Testis (tissue), 3 donors: ENCODE data around the gene PPIL1. TPM values are rescaled to one million over a fixed set of nuclear protein-coding genes. Genes with fewer than 3 reads are reported as not detected.

Experiments
- DNase-seq: peaks from one replicate; pipeline ENCODE4 v3.0.0-alpha.2; 2019
- H3K27ac ChIP-seq, 2 donors: fragments of 200-600 bp; sonication (generic); one replicate each; pipeline ENCODE4 v1.5.1; 2019
- H3K27me3 ChIP-seq: fragments of 200-600 bp; sonication (generic); one replicate; pipeline ENCODE4 v1.5.1; 2019
- H3K36me3 ChIP-seq: fragments of 200-600 bp; sonication (generic); one replicate; pipeline ENCODE4 v1.5.1; 2017; ENCODE audit warnings: low read depth; ENCODE audit errors: missing control alignments
- H3K4me1 ChIP-seq: fragments of 200-600 bp; sonication (generic); one replicate; pipeline ENCODE4 v1.5.1; 2019
- H3K4me3 ChIP-seq, 2 donors: fragments of 200-600 bp; sonication (generic); one replicate each; pipeline ENCODE4 v1.5.1; 2017 to 2019
- H3K9me3 ChIP-seq: fragments of 200-600 bp; sonication (generic); one replicate; pipeline ENCODE4 v1.5.1; 2017
- CTCF ChIP-seq, 3 experiments: fragments of 450-650 bp in 2 of 3; fragments of 200-600 bp in 1 of 3; sonication (generic) in 1 of 3; IDR thresholded peaks; one replicate each; pipeline ENCODE4 v1.5.1; 2016 to 2019; ENCODE audit warnings: antibody characterized with exemption in 3 of 3, mild to moderate bottlenecking in 2 of 3, moderate library complexity in 1 of 3
- POLR2A ChIP-seq: fragments of 450-650 bp; IDR thresholded peaks from one replicate; pipeline ENCODE4 v1.6.1; 2017; ENCODE audit warnings: antibody characterized with exemption, mild to moderate bottlenecking, moderate library complexity
- WGBS, 2 donors: methylation state at CpG; one replicate each; pipeline ENCODE4 v1.1.5; 2018; 5-methylcytosine and 5-hydroxymethylcytosine counted together
- intact Hi-C: fragments of 100-400 bp; cut with DNase I; formaldehyde crosslinking; loops from one replicate; pipeline ENCODE4 v1.15.1; 2023; ENCODE audit warnings: low total_unique reads
- polyA plus RNA-seq: library from polyadenylated mRNA; stranded (reverse); fragments of 350-450 nt; fragmentation: Illumina TruSeq; extraction: RNeasy Lipid Tissue Mini Kit (QIAGEN cat#74804); gene quantifications from one replicate; pipeline ENCODE4 v1.2.3, GENCODE V29; 2014; ENCODE audit warnings: low read depth, low replicate concordance; ENCODE audit not compliant: insufficient read depth
- total RNA-seq, 2 donors: library from RNA; depleted of rRNA; stranded (reverse); fragments of >200 nt; gene quantifications; one replicate each; pipeline ENCODE4 v1.2.3, GENCODE V29; 2016

The PPIL1 gene
- total and polyA plus RNA-seq, 3 donors from 2014 or later, result 35.0 to 41.2 (median 39.4) TPM

DNA sequence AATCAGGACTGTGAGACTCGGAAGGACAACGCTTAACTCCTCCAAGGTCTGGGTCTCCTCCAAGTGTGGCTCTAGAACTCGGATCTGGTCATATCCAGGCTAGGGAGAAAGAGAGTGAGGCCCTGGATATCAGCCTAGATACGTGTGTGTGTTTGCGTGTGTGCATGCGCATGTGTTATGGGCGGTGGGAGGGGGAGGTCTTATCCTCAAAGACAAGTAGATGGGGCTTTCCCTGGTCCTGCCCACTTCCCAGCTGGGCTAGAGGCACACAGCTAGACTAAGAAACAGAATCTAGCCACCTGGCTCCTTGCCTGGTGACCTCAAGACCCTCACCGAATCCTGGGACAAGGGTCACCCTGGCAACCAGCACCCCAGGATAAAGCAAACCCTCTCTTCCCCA is 48.6 kb downstream of the PPIL1 start:
- peaks cover 27% of the 10 kb centered on the region for H3K4me1 ChIP-seq
- intact Hi-C loops, result no loop called here
- no peak overlapping the region for H3K4me3 ChIP-seq
- TF ChIP-seq CTCF (IDR thresholded peaks at IDR 0.05) (no peak), POLR2A (no peak)
- no peak overlapping the region for H3K27ac ChIP-seq
- H3K27me3 ChIP-seq, result no peaks in the 10 kb centered on the region
- H3K9me3 ChIP-seq, result no peaks in the 10 kb centered on the region
- DNase-seq, result no peak
- WGBS, 2 donors, result 75 to 80% methylated on average over 8 of the region's 8 CpGs
- H3K36me3 ChIP-seq, result no peaks in the 10 kb centered on the region

- Histone ChIP-seq H3K27me3 (no peaks in the 10 kb centered on the region), H3K4me3 (no peak overlapping the region)
- no peak for DNase-seq
These were observed 49.2 kb downstream of the PPIL1 start for GRCh38 chr6:36825452-36825851.

GRCh38 chr6:36824253-36824652 is 50.4 kb downstream of the PPIL1 start:
- H3K4me1 ChIP-seq, result peaks cover 14% of the 10 kb centered on the region
- no peaks in the 10 kb centered on the region for H3K36me3 ChIP-seq
- H3K9me3 ChIP-seq, result no peaks in the 10 kb centered on the region
- TF ChIP-seq POLR2A, result no peak
- no peak for TF ChIP-seq CTCF (IDR thresholded peaks at IDR 0.05)
- intact Hi-C loops, result no loop called here
- DNase-seq, result no peak
- no peak overlapping the region for H3K4me3 ChIP-seq
- H3K27me3 ChIP-seq, result no peaks in the 10 kb centered on the region
- WGBS, 2 donors, result 71 to 72% methylated on average over 7 of the region's 7 CpGs
- H3K27ac ChIP-seq, result no peak overlapping the region

More at GRCh38 chr6:36825452-36825851, 49.2 kb downstream of the PPIL1 start:
- TF ChIP-seq CTCF (IDR thresholded peaks at IDR 0.05), result no peak
- TF ChIP-seq POLR2A, result no peak
- WGBS, 2 donors, result 88 to 90% methylated on average over 6 of the region's 6 CpGs
- H3K9me3 ChIP-seq, result no peaks in the 10 kb centered on the region
- H3K36me3 ChIP-seq, result no peaks in the 10 kb centered on the region
- H3K4me1 ChIP-seq, result peaks cover 22% of the 10 kb centered on the region
- H3K27ac ChIP-seq, result no peak overlapping the region
- intact Hi-C loops, result no loop called here

- no peaks in the 10 kb centered on the region for H3K36me3 ChIP-seq
- H3K4me1 ChIP-seq, result peaks cover 14% of the 10 kb centered on the region
- H3K27me3 ChIP-seq, result no peaks in the 10 kb centered on the region
- 84 to 90% methylated on average over 12 of the region's 12 CpGs for WGBS, 2 donors
- H3K27ac ChIP-seq, result peak overlapping the region in 1 of 2 donors; percentile 38
- TF ChIP-seq CTCF (IDR thresholded peaks at IDR 0.05) (no peak), POLR2A (no peak)
- intact Hi-C loops, result no loop called here
- H3K9me3 ChIP-seq, result no peaks in the 10 kb centered on the region
- H3K4me3 ChIP-seq, result no peak overlapping the region
- no peak for DNase-seq
These were observed 51.0 kb downstream of the PPIL1 start for GRCh38 chr6:36823421-36824096.
